Measurements from ENCODE around the gene FAM174A. TPM values are rescaled to one million over a fixed set of nuclear protein-coding genes. Genes with fewer than 3 reads are reported as not detected.

Gene FAM174A
- total RNA-seq, 4 donors from 2014 or later: 15.3 to 25.9 (median 21.7) TPM

GRCh38 chr5:100517301-100517974, 17.7 kb upstream of the FAM174A start:
- no peak for TF ChIP-seq CTCF (IDR thresholded peaks at IDR 0.05)
- DNase-seq (ENCODE audit: low spot score) (no peak), ATAC-seq (ENCODE audit: low FRiP score) (no peak)

- ATAC-seq (ENCODE audit: low FRiP score) (no peak), DNase-seq (ENCODE audit: low spot score) (no peak)
- TF ChIP-seq CTCF (IDR thresholded peaks at IDR 0.05): no peak
Observed at GRCh38 chr5:100518377-100518776, 16.8 kb upstream of the FAM174A start.

- DNase-seq (ENCODE audit: low spot score): no peak
- ATAC-seq (ENCODE audit: low FRiP score): no peak
- TF ChIP-seq CTCF (IDR thresholded peaks at IDR 0.05): no peak
Observed at GRCh38 chr5:100519075-100519474, 16.1 kb upstream of the FAM174A start.

- ATAC-seq (ENCODE audit: low FRiP score) (no peak), DNase-seq (ENCODE audit: low spot score) (no peak)
- TF ChIP-seq CTCF (IDR thresholded peaks at IDR 0.05): no peak
Observed at GRCh38 chr5:100520348-100520747, 14.8 kb upstream of the FAM174A start.

GRCh38 chr5:100537946-100538345, 2.8 kb downstream of the FAM174A start:
- TF ChIP-seq CTCF (IDR thresholded peaks at IDR 0.05): no peak

GRCh38 chr5:100539519-100539918, 4.3 kb downstream of the FAM174A start:
- DNase-seq (ENCODE audit: low spot score) (no peak), ATAC-seq (ENCODE audit: low FRiP score) (no peak)
- no peak for TF ChIP-seq CTCF (IDR thresholded peaks at IDR 0.05)

More at GRCh38 chr5:100537946-100538345, 2.8 kb downstream of the FAM174A start:
- DNase-seq (ENCODE audit: low spot score) (no peak), ATAC-seq (ENCODE audit: low FRiP score) (no peak)

- DNase-seq (ENCODE audit: low spot score) (no peak), ATAC-seq (ENCODE audit: low FRiP score) (no peak)
- no peak for TF ChIP-seq CTCF (IDR thresholded peaks at IDR 0.05)
Observed at GRCh38 chr5:100542086-100542485, 6.9 kb downstream of the FAM174A start.
